Activated T-cell treated with anti-CD3 and anti-CD28 coated beads, Interleukin-2, amount 50 U/mL, for 4 hours (primary cell): ENCODE data around the gene TPT1. TPM values are rescaled to one million over a fixed set of nuclear protein-coding genes. Genes with fewer than 3 reads are reported as not detected.

ENCODE experiments used
- ATAC-seq, 2 donors: fragments of 200-7000 bp; cut with Tn5 transposase; one replicate each; pipeline ENCODE4 v1.10.0; 2021
- DNase-seq: peaks from one replicate; pipeline ENCODE4 v3.0.0-alpha.2; 2020
- H3K27me3 Mint-ChIP-seq: one replicate; pipeline ENCODE4 v1.8.0; 2021; ENCODE audit warnings: low read depth, mixed read lengths
- H3K36me3 Mint-ChIP-seq: one replicate; pipeline ENCODE4 v1.8.0; 2022; ENCODE audit warnings: mixed read lengths; ENCODE audit not compliant: insufficient read depth
- H3K4me1 Mint-ChIP-seq: one replicate; pipeline ENCODE4 v1.8.0; 2021; ENCODE audit warnings: low read depth, mixed read lengths
- H3K4me3 Mint-ChIP-seq: one replicate; pipeline ENCODE4 v1.8.0; 2021; ENCODE audit warnings: mild to moderate bottlenecking, moderate library complexity, mixed read lengths
- H3K9me3 Mint-ChIP-seq: one replicate; pipeline ENCODE4 v1.8.0; 2021; ENCODE audit warnings: mixed read lengths
- total RNA-seq, 3 donors: library from RNA; stranded (reverse); gene quantifications; one replicate each; pipeline ENCODE4 v1.2.1, GENCODE V29; 2021

Gene TPT1
- total RNA-seq, 3 donors from 2014 or later: 1,937 to 2,193 (median 1,961) TPM

DNA sequence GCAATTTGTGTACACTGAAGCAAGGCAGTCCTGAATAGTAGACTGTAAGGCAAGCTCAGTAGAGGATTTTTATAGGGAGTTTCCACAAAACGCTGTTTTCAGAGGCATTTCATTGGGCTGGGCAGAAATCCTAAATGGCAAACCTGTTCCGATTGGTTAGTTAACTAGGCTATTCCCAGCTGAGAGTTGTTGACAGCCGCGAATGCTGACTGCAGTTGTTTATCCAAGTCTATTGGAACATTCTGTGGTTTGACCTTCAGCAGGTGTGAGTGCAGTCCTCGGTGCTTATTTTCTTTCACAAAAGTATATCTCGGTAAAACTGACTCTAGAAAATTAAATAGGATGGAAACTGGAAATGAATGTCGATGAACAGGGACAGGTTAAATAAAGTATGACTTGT, 45.4 kb downstream of the TPT1 start:
- H3K27me3 Mint-ChIP-seq: no peaks in the 10 kb centered on the region
- H3K4me1 Mint-ChIP-seq: peaks cover 45% of the 10 kb centered on the region
- H3K4me3 Mint-ChIP-seq: no peak overlapping the region
- no peaks in the 10 kb centered on the region for H3K9me3 Mint-ChIP-seq
- peaks cover 8% of the 10 kb centered on the region for H3K36me3 Mint-ChIP-seq
- no peak for DNase-seq
- no peak for ATAC-seq

DNA sequence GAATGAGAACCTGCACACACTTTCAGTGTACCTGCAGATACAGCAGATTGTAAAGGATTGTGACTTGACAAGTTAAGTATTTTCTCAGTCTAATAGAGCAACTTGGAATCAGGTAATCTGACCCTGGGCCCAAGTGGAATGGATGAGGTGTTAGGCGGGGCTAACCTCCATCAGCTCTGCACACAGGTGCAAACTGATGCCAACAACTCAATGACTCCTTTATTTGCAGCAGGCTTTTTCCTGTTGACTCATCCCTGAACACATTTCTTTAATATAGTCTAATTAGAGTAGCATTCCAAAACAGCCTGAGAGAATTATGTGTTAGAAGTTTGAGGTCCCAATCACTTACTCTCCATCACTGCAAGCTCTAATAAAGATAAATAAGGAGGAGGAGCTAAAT, 48.8 kb downstream of the TPT1 start:
- ATAC-seq (no peak), DNase-seq (no peak)
- Mint-ChIP-seq H3K4me3 (no peak overlapping the region), H3K27me3 (no peaks in the 10 kb centered on the region), H3K9me3 (no peaks in the 10 kb centered on the region), H3K36me3 (peaks cover 12% of the 10 kb centered on the region), H3K4me1 (peaks cover 23% of the 10 kb centered on the region)

GRCh38 chr13:45289936-45290563, 50.9 kb downstream of the TPT1 start:
- no peak overlapping the region for H3K4me3 Mint-ChIP-seq
- ATAC-seq (no peak), DNase-seq (no peak)
- H3K36me3 Mint-ChIP-seq: peaks cover 11% of the 10 kb centered on the region
- H3K27me3 Mint-ChIP-seq: no peaks in the 10 kb centered on the region
- H3K4me1 Mint-ChIP-seq: peaks cover 3% of the 10 kb centered on the region
- H3K9me3 Mint-ChIP-seq: no peaks in the 10 kb centered on the region

Other genes with a start within 250 kb of the TPT1 start
- 10 to 100 TPM; 34.5 to 35.9 (median 35.5) TPM for gene GTF2F2, start 220.7 kb downstream of the TPT1 start, total RNA-seq
- not detected for gene KCTD4, start 140.1 kb downstream of the TPT1 start, total RNA-seq
- gene SLC25A30, start 77.2 kb upstream of the TPT1 start, total RNA-seq: 10 to 100 TPM; 16.2 to 25.4 (median 22.6) TPM
- gene COG3, start 123.8 kb upstream of the TPT1 start, total RNA-seq: 10 to 100 TPM; 21.7 to 23.6 (median 22.0) TPM